Activated CD4-positive, alpha-beta T cell treated with anti-CD3 and anti-CD28 coated beads, Interleukin-2, amount 50 U/mL, for 24 hours (primary cell): ENCODE data around the gene EDA.
"Not testable (repeated sequence)": the region's sequence is repeated elsewhere in the genome, so short reads cannot be mapped to it uniquely, and the experiment has no call there.

Source experiments
- DNase-seq, 2 donors: peaks; one replicate each; pipeline ENCODE4 v3.0.0-alpha.2; 2020; ENCODE audit warnings: low read depth in 1 of 2, low spot score in 1 of 2

EDA gene

GRCh38 chrX:69741721-69742120, 125.8 kb downstream of the EDA start:
- no peak for DNase-seq

GRCh38 chrX:69746051-69746450, 130.1 kb downstream of the EDA start:
- no peak for DNase-seq

- DNase-seq = no peak
Observed at GRCh38 chrX:69748055-69748454, 132.1 kb downstream of the EDA start.

GRCh38 chrX:69759921-69760625, 144.2 kb downstream of the EDA start:
- DNase-seq = no peak

- no peak for DNase-seq
Observed at GRCh38 chrX:69761633-69762032, 145.7 kb downstream of the EDA start.

- DNase-seq = no peak
Observed at GRCh38 chrX:69762340-69762739, 146.4 kb downstream of the EDA start.

GRCh38 chrX:69793260-69793935, 177.5 kb downstream of the EDA start:
- no peak for DNase-seq

GRCh38 chrX:69795702-69796101, 179.8 kb downstream of the EDA start:
- no peak for DNase-seq

GRCh38 chrX:69807400-69807799, 191.5 kb downstream of the EDA start:
- no peak for DNase-seq

GRCh38 chrX:69808375-69808774, 192.5 kb downstream of the EDA start:
- DNase-seq = no peak

- DNase-seq = no peak
Observed at GRCh38 chrX:69813677-69814076, 197.8 kb downstream of the EDA start.

GRCh38 chrX:69815063-69815462, 199.2 kb downstream of the EDA start:
- DNase-seq = no peak

- DNase-seq = no peak
Observed at GRCh38 chrX:69815519-69815918, 199.6 kb downstream of the EDA start.

GRCh38 chrX:69844636-69845035, 228.7 kb downstream of the EDA start:
- no peak for DNase-seq

GRCh38 chrX:69859999-69860398, 244.1 kb downstream of the EDA start:
- not testable (repeated sequence) for DNase-seq

- no peak for DNase-seq
Observed at GRCh38 chrX:69876221-69876620, 260.3 kb downstream of the EDA start.

- no peak for DNase-seq
Observed at GRCh38 chrX:69884210-69884609, 268.3 kb downstream of the EDA start.

- no peak for DNase-seq
Observed at GRCh38 chrX:69896046-69896445, 280.1 kb downstream of the EDA start.

- DNase-seq = no peak
Observed at GRCh38 chrX:69900491-69900890, 284.6 kb downstream of the EDA start.

- no peak for DNase-seq
Observed at GRCh38 chrX:69906447-69906846, 290.5 kb downstream of the EDA start.

- no peak for DNase-seq
Observed at GRCh38 chrX:69914781-69915180, 298.9 kb downstream of the EDA start.

- DNase-seq = no peak
Observed at GRCh38 chrX:69919749-69920148, 303.8 kb downstream of the EDA start.

- DNase-seq = no peak
Observed at GRCh38 chrX:69932323-69932722, 316.4 kb downstream of the EDA start.
